IMR-90 (cell line): ENCODE data around the gene CLDN6. TPM values are rescaled to one million over a fixed set of nuclear protein-coding genes. Genes with fewer than 3 reads are reported as not detected.

Experiments used
- ATAC-seq: fragments of 200-7000 bp; cut with Tn5 transposase; 2 replicates; pipeline ENCODE4 v1.9.1; 2020; ENCODE audit warnings: low read depth, mild to moderate bottlenecking, moderate library complexity
- BruUV-seq: library from RNA; stranded (reverse); fragments of 400-500 nt; replicated peaks from 2 replicates; lab custom pipeline; 2021; lab: Mats Ljungman, UMichigan
- CTCF ChIA-PET: fragments of 300-600 bp; formaldehyde crosslinking; extraction: SDS; loops from one replicate; lab custom pipeline; 2021; ENCODE audit warnings: antibody characterized with exemption; lab: Yijun Ruan, JAX
- POLR2A ChIA-PET: fragments of 300-600 bp; sonication (Branson Sonifier 250); formaldehyde crosslinking; loops from one replicate; lab custom pipeline; 2022; ENCODE audit warnings: antibody characterized with exemption; ENCODE audit not compliant: unreplicated experiment; lab: Charles Lee
- DNase-seq: peaks from one replicate; pipeline ENCODE4 v3.0.0; 2013
- H2AFZ ChIP-seq: replicated peaks from 2 replicates; pipeline ENCODE3; 2013; ENCODE audit warnings: low read length, mild to moderate bottlenecking; ENCODE audit not compliant: poor library complexity
- H2AK5ac ChIP-seq: 2 replicates; pipeline ENCODE4 v1.6.1; 2013; ENCODE audit warnings: low read depth, low read length, inconsistent platforms
- H2AK9ac ChIP-seq: replicated peaks from 2 replicates; pipeline ENCODE3; 2013; ENCODE audit warnings: mild to moderate bottlenecking, low read depth, low read length, moderate library complexity; ENCODE audit not compliant: poor library complexity
- H2BK120ac ChIP-seq: 2 replicates; pipeline ENCODE4 v1.6.1; 2013; ENCODE audit warnings: low read depth, low read length, inconsistent platforms
- H2BK15ac ChIP-seq: 3 replicates; pipeline ENCODE4 v1.6.1; 2013; ENCODE audit warnings: low read depth, low read length, inconsistent platforms
- H2BK20ac ChIP-seq: 2 replicates; pipeline ENCODE4 v1.6.1; 2013; ENCODE audit warnings: low read depth, mild to moderate bottlenecking, inconsistent platforms, low read length, moderate library complexity
- H2BK5ac ChIP-seq: 2 replicates; pipeline ENCODE4 v1.6.1; 2013; ENCODE audit warnings: mild to moderate bottlenecking, low read depth, low read length, inconsistent platforms; ENCODE audit not compliant: poor library complexity, severe bottlenecking
- H3K14ac ChIP-seq: replicated peaks from 2 replicates; pipeline ENCODE4 v1.6.1; 2013; ENCODE audit warnings: low read depth, low read length, inconsistent platforms
- H3K18ac ChIP-seq: 2 replicates; pipeline ENCODE4 v1.6.1; 2013; ENCODE audit warnings: low read depth, low read length, control low read depth
- H3K23ac ChIP-seq: 2 replicates; pipeline ENCODE4 v1.6.1; 2013; ENCODE audit warnings: low read depth, low read length, inconsistent platforms
- H3K27ac ChIP-seq: 2 replicates; pipeline ENCODE4 v1.5.1; 2013; ENCODE audit warnings: mild to moderate bottlenecking, control low read depth, low read length; ENCODE audit not compliant: insufficient read depth
- H3K27me3 ChIP-seq: 2 replicates; pipeline ENCODE4 v1.6.1; 2013; ENCODE audit warnings: low read length; ENCODE audit not compliant: control insufficient read depth, insufficient read depth
- H3K36me3 ChIP-seq: 2 replicates; pipeline ENCODE4 v1.6.1; 2013; ENCODE audit warnings: low read length, mixed read lengths; ENCODE audit not compliant: control insufficient read depth, insufficient read depth
- H3K4ac ChIP-seq: 2 replicates; pipeline ENCODE4 v1.6.1; 2013; ENCODE audit warnings: low read depth, low read length, inconsistent platforms
- H3K4me1 ChIP-seq: 2 replicates; pipeline ENCODE4 v1.6.1; 2013; ENCODE audit warnings: low read length, mixed read lengths; ENCODE audit not compliant: control insufficient read depth, insufficient read depth
- H3K4me2 ChIP-seq: 2 replicates; pipeline ENCODE4 v1.6.1; 2013; ENCODE audit warnings: low read depth, mild to moderate bottlenecking, control low read depth, low read length, moderate library complexity
- H3K4me3 ChIP-seq: 2 replicates; pipeline ENCODE4 v1.5.1; 2013; ENCODE audit warnings: low read depth, mild to moderate bottlenecking, control low read depth, low read length, moderate library complexity; ENCODE audit not compliant: insufficient read depth
- H3K56ac ChIP-seq: 2 replicates; pipeline ENCODE4 v1.6.1; 2013; ENCODE audit warnings: low read length, inconsistent platforms; ENCODE audit not compliant: insufficient read depth; ENCODE audit errors: extremely low read depth
- H3K79me1 ChIP-seq, 2 experiments: 2 replicates each; pipeline ENCODE4 v1.6.1; 2013; ENCODE audit warnings: low read length in 2 of 2, inconsistent platforms in 1 of 2, low read depth in 1 of 2
- H3K9ac ChIP-seq: 2 replicates; pipeline ENCODE4 v1.6.1; 2013; ENCODE audit warnings: low read depth, low read length, control low read depth
- H3K9me1 ChIP-seq: 2 replicates; pipeline ENCODE4 v1.6.1; 2013; ENCODE audit warnings: low read length, inconsistent platforms; ENCODE audit not compliant: insufficient read depth
- H3K9me3 ChIP-seq: 2 replicates; pipeline ENCODE4 v1.6.1; 2013; ENCODE audit warnings: low read length; ENCODE audit not compliant: control insufficient read depth, insufficient read depth
- H4K20me1 ChIP-seq: 2 replicates; pipeline ENCODE4 v1.6.1; 2013; ENCODE audit warnings: low read length, inconsistent platforms; ENCODE audit not compliant: insufficient read depth
- H4K5ac ChIP-seq: 2 replicates; pipeline ENCODE4 v1.6.1; 2013; ENCODE audit warnings: mild to moderate bottlenecking, low read depth, low read length, control low read depth
- H4K8ac ChIP-seq, 2 experiments: 2 replicates each; pipeline ENCODE4 v1.6.1; 2013; ENCODE audit warnings: low read depth in 2 of 2, low read length in 2 of 2, control low read depth in 1 of 2, inconsistent platforms in 1 of 2
- H4K91ac ChIP-seq: 2 replicates; pipeline ENCODE4 v1.6.1; 2013; ENCODE audit warnings: low read depth, low read length, inconsistent platforms; ENCODE audit not compliant: insufficient read depth
- MAFK ChIP-seq: IDR thresholded peaks from 2 replicates; pipeline ENCODE4 v1.6.1; 2012; ENCODE audit warnings: low read depth, low read length, improper control_type of control experiment
- RCOR1 ChIP-seq: IDR thresholded peaks from 2 replicates; pipeline ENCODE4 v1.6.1; 2012; ENCODE audit warnings: mild to moderate bottlenecking, low read length, improper control_type of control experiment; ENCODE audit not compliant: insufficient replicate concordance
- WGBS, 2 experiments: methylation state at CpG; one replicate each; pipeline versions ENCODE4 v1.1.5 to v1.1.7; 2013; ENCODE audit warnings: missing lambda C conversion rate in 2 of 2; ENCODE audit not compliant: insufficient read length in 1 of 2; ENCODE audit errors: extremely low coverage in 2 of 2; 5-methylcytosine and 5-hydroxymethylcytosine counted together
- dilution Hi-C: fragments of 300-500 bp; cut with HindIII; formaldehyde crosslinking; loops from one replicate; pipeline ENCODE4 v1.14.3; 2018; ENCODE audit warnings: low sequenced_read_pairs; ENCODE audit not compliant: unreplicated experiment
- in situ Hi-C: fragments of 300-500 bp; cut with MboI; formaldehyde crosslinking; loops from 3 replicates; pipeline ENCODE4 v1.14.3; 2019; ENCODE audit warnings: low sequenced_read_pairs, inconsistent platforms, mixed read lengths
- intact Hi-C: fragments of 100-400 bp; cut with micrococcal nuclease; formaldehyde crosslinking; loops from 2 replicates; pipeline ENCODE4 v1.10.0; 2022
- polyA plus RNA-seq, 3 experiments: library from polyadenylated mRNA; depleted of rRNA; stranded (reverse); fragments of >200 nt; gene quantifications; 2 replicates each; pipeline ENCODE4 v1.2.3, GENCODE V29; 2012; ENCODE audit warnings: low replicate concordance in 1 of 3
- total RNA-seq: library from RNA; depleted of rRNA; stranded (reverse); fragments of >200 nt; gene quantifications from 2 replicates; pipeline ENCODE4 v1.2.3, GENCODE V29; 2012
- TF ChIP-seq, protein P1 (sequence below): conservative IDR thresholded peaks from 2 replicates; pipeline ENCODE4 v1.5.1; 2012; ENCODE audit warnings: mild to moderate bottlenecking, low read depth, low read length, improper control_type of control experiment
- TF ChIP-seq, protein P2 (sequence below): fragments of 150-350 bp; IDR thresholded peaks from 2 replicates; pipeline ENCODE4 v1.6.1; 2017; ENCODE audit warnings: mild to moderate bottlenecking, antibody characterized with exemption, low read length, low read depth

The CLDN6 gene
- total and polyA plus RNA-seq, 2 of the 4 experiments (the other 2 are of a cell fraction) = 0.14 TPM; not detected in 1

DNA sequence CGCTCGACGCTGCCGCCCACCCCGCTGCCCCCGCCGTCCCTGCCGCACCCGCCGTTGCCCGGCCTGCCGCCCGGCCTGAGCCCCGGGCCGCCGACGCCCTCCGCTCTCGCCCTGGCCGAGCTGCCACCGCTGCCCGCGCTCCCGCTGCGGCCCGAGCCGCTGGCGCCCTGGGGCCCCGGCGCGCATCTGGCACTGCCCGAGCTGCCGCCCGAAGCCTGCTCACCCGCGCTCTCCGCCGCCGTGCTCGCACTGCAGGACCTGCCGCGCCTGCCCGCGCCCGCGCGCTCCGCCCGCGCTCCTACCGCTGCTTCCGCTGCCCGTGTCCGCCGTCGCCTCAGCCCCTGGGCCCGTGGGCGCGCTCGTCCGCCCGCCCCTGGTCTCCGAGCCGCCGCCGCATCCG, 13.7 kb downstream of the CLDN6 start:
- no peak overlapping the region for H3K14ac ChIP-seq
- H3K9ac ChIP-seq = no peak overlapping the region
- H2AK5ac ChIP-seq = no peak overlapping the region
- H3K4me3 ChIP-seq = peak overlapping the region; percentile 19; the same call in 1 of the 2 replicates
- DNase-seq (no peak), ATAC-seq (peak; percentile 36)
- no peak overlapping the region for H3K23ac ChIP-seq
- no TSS peak for BruUV-seq
- no peak overlapping the region for H4K91ac ChIP-seq
- no peak overlapping the region for H2BK5ac ChIP-seq
- H3K9me3 ChIP-seq = no peaks in the 10 kb centered on the region
- no peak overlapping the region for H3K56ac ChIP-seq
- no peaks in the 10 kb centered on the region for H3K36me3 ChIP-seq
- H4K5ac ChIP-seq = no peak overlapping the region
- H2BK15ac ChIP-seq = no peak overlapping the region
- no peak overlapping the region for H3K27ac ChIP-seq
- H3K79me1 ChIP-seq = no peaks in the 10 kb centered on the region
- TF ChIP-seq, protein P1, sequence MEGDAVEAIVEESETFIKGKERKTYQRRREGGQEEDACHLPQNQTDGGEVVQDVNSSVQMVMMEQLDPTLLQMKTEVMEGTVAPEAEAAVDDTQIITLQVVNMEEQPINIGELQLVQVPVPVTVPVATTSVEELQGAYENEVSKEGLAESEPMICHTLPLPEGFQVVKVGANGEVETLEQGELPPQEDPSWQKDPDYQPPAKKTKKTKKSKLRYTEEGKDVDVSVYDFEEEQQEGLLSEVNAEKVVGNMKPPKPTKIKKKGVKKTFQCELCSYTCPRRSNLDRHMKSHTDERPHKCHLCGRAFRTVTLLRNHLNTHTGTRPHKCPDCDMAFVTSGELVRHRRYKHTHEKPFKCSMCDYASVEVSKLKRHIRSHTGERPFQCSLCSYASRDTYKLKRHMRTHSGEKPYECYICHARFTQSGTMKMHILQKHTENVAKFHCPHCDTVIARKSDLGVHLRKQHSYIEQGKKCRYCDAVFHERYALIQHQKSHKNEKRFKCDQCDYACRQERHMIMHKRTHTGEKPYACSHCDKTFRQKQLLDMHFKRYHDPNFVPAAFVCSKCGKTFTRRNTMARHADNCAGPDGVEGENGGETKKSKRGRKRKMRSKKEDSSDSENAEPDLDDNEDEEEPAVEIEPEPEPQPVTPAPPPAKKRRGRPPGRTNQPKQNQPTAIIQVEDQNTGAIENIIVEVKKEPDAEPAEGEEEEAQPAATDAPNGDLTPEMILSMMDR = no peak
- TF ChIP-seq, protein P2, sequence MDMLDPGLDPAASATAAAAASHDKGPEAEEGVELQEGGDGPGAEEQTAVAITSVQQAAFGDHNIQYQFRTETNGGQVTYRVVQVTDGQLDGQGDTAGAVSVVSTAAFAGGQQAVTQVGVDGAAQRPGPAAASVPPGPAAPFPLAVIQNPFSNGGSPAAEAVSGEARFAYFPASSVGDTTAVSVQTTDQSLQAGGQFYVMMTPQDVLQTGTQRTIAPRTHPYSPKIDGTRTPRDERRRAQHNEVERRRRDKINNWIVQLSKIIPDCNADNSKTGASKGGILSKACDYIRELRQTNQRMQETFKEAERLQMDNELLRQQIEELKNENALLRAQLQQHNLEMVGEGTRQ = no peak
- TF ChIP-seq MAFK (no peak), RCOR1 (no peak)
- intact Hi-C loops = no loop called here
- H3K9me1 ChIP-seq = no peaks in the 10 kb centered on the region
- H3K27me3 ChIP-seq = peaks cover 36% of the 10 kb centered on the region
- no peaks in the 10 kb centered on the region for H4K20me1 ChIP-seq
- dilution Hi-C loops = no loop called here
- no peak overlapping the region for H3K18ac ChIP-seq
- no peak overlapping the region for H2BK20ac ChIP-seq
- 1% methylated on average over 34 of the region's 67 CpGs; no CpG with 5 or more reads in 1 of the 2 experiments for WGBS, 2 experiments
- H2BK120ac ChIP-seq = no peak overlapping the region
- H2AK9ac ChIP-seq = no peak overlapping the region
- CTCF ChIA-PET = interaction anchor here (0.6 to 1.3 kb wide), 8 partner anchors 8 to 94 kb away, joined by 3 to 12 read pairs (median 4); no protein-coding TSS in a partner anchor
- peak overlapping the region; percentile 77 for H2AFZ ChIP-seq
- in situ Hi-C loops = no loop called here
- POLR2A ChIA-PET = no interaction called here
- no peak overlapping the region for H3K4ac ChIP-seq
- H4K8ac ChIP-seq = no peak overlapping the region
- H3K4me1 ChIP-seq = no peaks in the 10 kb centered on the region
- H3K4me2 ChIP-seq = no peak overlapping the region
